ENCODE measurements around the gene GAS1. TPM values are rescaled to one million over a fixed set of nuclear protein-coding genes. Genes with fewer than 3 reads are reported as not detected.

Gene GAS1
- total RNA-seq, 1 experiment from 2014 or later: not detected

- no peaks in the 10 kb centered on the region for H3K27me3 ChIP-seq (ENCODE audit: low read length)
- CTCF ChIA-PET: no interaction called here
Observed at GRCh38 chr9:86909388-86909787, 37.9 kb downstream of the GAS1 start.

GRCh38 chr9:86908261-86908660, 39.0 kb downstream of the GAS1 start:
- Histone ChIP-seq H3K9me3 (ENCODE audit: low read length) (no peaks in the 10 kb centered on the region), H3F3A (ENCODE audit: low read length, unreplicated experiment) (no peaks in the 10 kb centered on the region), H3K4me1 (ENCODE audit: insufficient read depth, low read length) (no peaks in the 10 kb centered on the region), H3K4me2 (ENCODE audit: low read length) (no peak overlapping the region), H3K4me3 (ENCODE audit: low read length) (no peak overlapping the region), H3K36me3 (ENCODE audit: low read depth, low read length) (no peaks in the 10 kb centered on the region), H2AFZ (ENCODE audit: low read length) (no peak overlapping the region), H3K27ac (ENCODE audit: low read length) (no peak overlapping the region), H3K9me2 (replicated peaks; ENCODE audit: low read length) (no peaks in the 10 kb centered on the region), H3K79me2 (ENCODE audit: low read length) (no peaks in the 10 kb centered on the region), H3K27me3 (ENCODE audit: low read length) (no peaks in the 10 kb centered on the region), H3K9ac (ENCODE audit: low read length) (no peak overlapping the region), H4K20me1 (ENCODE audit: low read length) (no peaks in the 10 kb centered on the region)
- BruUV-seq (replicated peaks): no TSS peak
- intact Hi-C loops (cut with micrococcal nuclease): no loop called here
- DNase-seq (no peak), ATAC-seq (no peak)
- TF ChIP-seq CTCF (conservative IDR thresholded peaks at IDR 0.05; ENCODE audit: low read depth, low read length): no peak
- no peak for TF ChIP-seq EZH2phosphoT487 (IDR thresholded peaks at IDR 0.05; ENCODE audit: borderline replicate concordance, low read length)
- no peak for TF ChIP-seq EZH2 (IDR thresholded peaks at IDR 0.05; ENCODE audit: low read length, unreplicated experiment)
- CTCF ChIA-PET: no interaction called here
- POLR2A ChIA-PET (ENCODE audit: unreplicated experiment): no interaction called here

More at GRCh38 chr9:86909388-86909787, 37.9 kb downstream of the GAS1 start:
- Histone ChIP-seq H2AFZ (ENCODE audit: low read length) (no peak overlapping the region), H3K36me3 (ENCODE audit: low read depth, low read length) (no peaks in the 10 kb centered on the region), H3K4me3 (ENCODE audit: low read length) (no peak overlapping the region), H3K4me2 (ENCODE audit: low read length) (no peak overlapping the region), H4K20me1 (ENCODE audit: low read length) (no peaks in the 10 kb centered on the region), H3K9me2 (replicated peaks; ENCODE audit: low read length) (no peaks in the 10 kb centered on the region), H3K4me1 (ENCODE audit: insufficient read depth, low read length) (no peaks in the 10 kb centered on the region), H3K9me3 (ENCODE audit: low read length) (0 out of 2 replicates have a peak, but pooled peaks cover 6% of the 10 kb centered on the region), H3K27ac (ENCODE audit: low read length) (no peak overlapping the region), H3K79me2 (ENCODE audit: low read length) (no peaks in the 10 kb centered on the region), H3K9ac (ENCODE audit: low read length) (no peak overlapping the region), H3F3A (ENCODE audit: low read length, unreplicated experiment) (no peaks in the 10 kb centered on the region)
- no peak for TF ChIP-seq CTCF (conservative IDR thresholded peaks at IDR 0.05; ENCODE audit: low read depth, low read length)
- TF ChIP-seq EZH2 (IDR thresholded peaks at IDR 0.05; ENCODE audit: low read length, unreplicated experiment): no peak
- TF ChIP-seq EZH2phosphoT487 (IDR thresholded peaks at IDR 0.05; ENCODE audit: borderline replicate concordance, low read length): no peak
- ATAC-seq: no peak
- POLR2A ChIA-PET (ENCODE audit: unreplicated experiment): no interaction called here
- intact Hi-C loops (cut with micrococcal nuclease): no loop called here
- BruUV-seq (replicated peaks): no TSS peak
- no peak for DNase-seq

GRCh38 chr9:86907346-86907745, 40.0 kb downstream of the GAS1 start:
- intact Hi-C loops (cut with micrococcal nuclease): no loop called here
- no peak overlapping the region for H3K9ac ChIP-seq (ENCODE audit: low read length)
- no peaks in the 10 kb centered on the region for H3K4me1 ChIP-seq (ENCODE audit: insufficient read depth, low read length)
- H3K9me3 ChIP-seq (ENCODE audit: low read length): no peaks in the 10 kb centered on the region
- BruUV-seq (replicated peaks): no TSS peak
- no peak overlapping the region for H2AFZ ChIP-seq (ENCODE audit: low read length)
- DNase-seq (no peak), ATAC-seq (no peak)
- ChIA-PET POLR2A (ENCODE audit: unreplicated experiment) (no interaction called here), CTCF (no interaction called here)
- H3K36me3 ChIP-seq (ENCODE audit: low read depth, low read length): no peaks in the 10 kb centered on the region
- H3K9me2 ChIP-seq (replicated peaks; ENCODE audit: low read length): no peaks in the 10 kb centered on the region
- no peaks in the 10 kb centered on the region for H3F3A ChIP-seq (ENCODE audit: low read length, unreplicated experiment)
- TF ChIP-seq EZH2 (IDR thresholded peaks at IDR 0.05; ENCODE audit: low read length, unreplicated experiment): no peak
- no peak for TF ChIP-seq EZH2phosphoT487 (IDR thresholded peaks at IDR 0.05; ENCODE audit: borderline replicate concordance, low read length)
- TF ChIP-seq CTCF (conservative IDR thresholded peaks at IDR 0.05; ENCODE audit: low read depth, low read length): no peak
- no peaks in the 10 kb centered on the region for H3K27me3 ChIP-seq (ENCODE audit: low read length)
- H3K4me3 ChIP-seq (ENCODE audit: low read length): no peak overlapping the region
- no peak overlapping the region for H3K27ac ChIP-seq (ENCODE audit: low read length)
- H3K4me2 ChIP-seq (ENCODE audit: low read length): no peak overlapping the region
- no peaks in the 10 kb centered on the region for H3K79me2 ChIP-seq (ENCODE audit: low read length)
- no peaks in the 10 kb centered on the region for H4K20me1 ChIP-seq (ENCODE audit: low read length)

Data from PC-3 (cell line).